A549 (cell line): Measurements from ENCODE around the gene REV1. TPM values are rescaled to one million over a fixed set of nuclear protein-coding genes. Genes with fewer than 3 reads are reported as not detected.

Source experiments
- ATAC-seq, 2 experiments: fragments of 200-7000 bp in 1 of 2; fragments of >200 bp in 1 of 2; cut with Nextera tagmentation in 1 of 2; cut with Tn5 transposase in 1 of 2; 3 replicates each; pipeline versions ENCODE4 v1.8.0 to v1.9.1; 2018 to 2020; ENCODE audit warnings: mild to moderate bottlenecking in 1 of 2, moderate library complexity in 1 of 2
- CTCF ChIA-PET: fragments of 300-600 bp; sonication (Branson Sonifier 250); formaldehyde crosslinking; extraction: SDS; loops from one replicate; lab custom pipeline; 2021; ENCODE audit warnings: antibody characterized with exemption, inconsistent platforms; lab: Yijun Ruan, JAX
- POLR2A ChIA-PET: fragments of 350-600 bp; formaldehyde crosslinking; extraction: SDS; loops from one replicate; lab custom pipeline; 2021; ENCODE audit warnings: antibody characterized with exemption, inconsistent platforms; lab: Yijun Ruan, JAX
- DNase-seq, 2 experiments: peaks; one replicate each; pipeline versions ENCODE4 v3.0.0 to v3.0.0-alpha.2; 2011 to 2016; ENCODE audit warnings: low read depth in 1 of 2, low spot score in 1 of 2
- FAIRE-seq: peaks from 2 replicates; lab custom pipeline; 2011; peaks lifted over from hg19 to GRCh38; lab: Jason Lieb, UNC
- H3K27ac ChIP-seq, 2 experiments: fragments of >200 bp; sonication (Bioruptor Twin); formaldehyde crosslinking; 3 replicates each; pipeline ENCODE4 v1.5.1; 2016 to 2017
- H3K4me1 ChIP-seq: fragments of >200 bp; sonication (Bioruptor Twin); formaldehyde crosslinking; 3 replicates; pipeline ENCODE4 v1.6.1; 2016
- H3K4me2 ChIP-seq: fragments of >200 bp; sonication (Bioruptor Twin); formaldehyde crosslinking; 3 replicates; pipeline ENCODE4 v1.6.1; 2016
- H3K4me3 ChIP-seq: fragments of >200 bp; sonication (Bioruptor Twin); formaldehyde crosslinking; 3 replicates; pipeline ENCODE4 v1.5.1; 2016
- H3K9me3 ChIP-seq: fragments of >200 bp; sonication (Bioruptor Twin); formaldehyde crosslinking; 3 replicates; pipeline ENCODE4 v1.6.1; 2016
- BHLHE40 ChIP-seq: IDR thresholded peaks from 2 replicates; pipeline ENCODE4 v1.6.1; 2012; ENCODE audit warnings: low read depth, low read length, inconsistent platforms
- CBX2 ChIP-seq: fragments of 200-600 bp; sonication (generic); IDR thresholded peaks from 2 replicates; pipeline ENCODE4 v1.6.1; 2016; ENCODE audit warnings: low read depth, mild to moderate bottlenecking, borderline replicate concordance
- CHD2 ChIP-seq: fragments of 150-350 bp; IDR thresholded peaks from 2 replicates; pipeline ENCODE4 v1.6.1; 2014; ENCODE audit warnings: low read length; ENCODE audit not compliant: partially characterized antibody
- EHF ChIP-seq: fragments of 250-450 bp; sonication (Bioruptor Pico); IDR thresholded peaks from 2 replicates; pipeline ENCODE4 v1.5.0; 2020; ENCODE audit warnings: mild to moderate bottlenecking
- EP300 ChIP-seq, 2 experiments: fragments of >200 bp; sonication (Bioruptor Twin); formaldehyde crosslinking; IDR thresholded peaks; 2 replicates in 1 of 2; 3 replicates in 1 of 2; pipeline ENCODE4 v1.6.1; 2016 to 2017
- FOSB ChIP-seq: fragments of 250-450 bp; sonication (Bioruptor Pico); IDR thresholded peaks from 2 replicates; pipeline ENCODE4 v1.5.0; 2020; ENCODE audit warnings: mild to moderate bottlenecking, moderate library complexity
- FOXS1 ChIP-seq: fragments of 250-450 bp; sonication (Bioruptor Pico); IDR thresholded peaks from 2 replicates; pipeline ENCODE4 v1.5.0; 2020; ENCODE audit warnings: mild to moderate bottlenecking, moderate library complexity
- HDAC2 ChIP-seq: fragments of 200-600 bp; sonication (generic); IDR thresholded peaks from 2 replicates; pipeline ENCODE4 v1.6.1; 2016
- HOXA7 ChIP-seq: fragments of 250-450 bp; sonication (Bioruptor Pico); IDR thresholded peaks from 2 replicates; pipeline ENCODE4 v1.5.0; 2020; ENCODE audit warnings: mild to moderate bottlenecking, moderate library complexity
- HOXB5 ChIP-seq: fragments of 250-450 bp; sonication (Bioruptor Pico); IDR thresholded peaks from 2 replicates; pipeline ENCODE4 v1.5.0; 2020; ENCODE audit warnings: mild to moderate bottlenecking, moderate library complexity
- JUN ChIP-seq, 2 experiments: fragments of >200 bp; sonication (Bioruptor Twin); formaldehyde crosslinking; IDR thresholded peaks; 2 replicates in 1 of 2; 3 replicates in 1 of 2; pipeline ENCODE4 v1.6.1; 2016 to 2017
- KDM5A ChIP-seq: fragments of 200-600 bp; sonication (generic); IDR thresholded peaks from 2 replicates; pipeline ENCODE4 v1.6.1; 2016; ENCODE audit warnings: antibody characterized with exemption, mild to moderate bottlenecking
- MYC ChIP-seq: IDR thresholded peaks from 2 replicates; pipeline ENCODE4 v1.6.1; 2012; ENCODE audit warnings: mild to moderate bottlenecking, inconsistent platforms, low read length, improper control_type of control experiment, borderline replicate concordance
- NFE2L2 ChIP-seq: fragments of 150-350 bp; conservative IDR thresholded peaks from 2 replicates; pipeline ENCODE4 v1.6.1; 2014; ENCODE audit warnings: low read length
- NPAS2 ChIP-seq: fragments of 250-450 bp; sonication (Bioruptor Pico); IDR thresholded peaks from 2 replicates; pipeline ENCODE4 v1.8.0; 2022; ENCODE audit warnings: mild to moderate bottlenecking, moderate library complexity, borderline replicate concordance
- RAD21 ChIP-seq, 2 experiments: fragments of >200 bp in 1 of 2; sonication (Bioruptor Twin) in 1 of 2; formaldehyde crosslinking in 1 of 2; IDR thresholded peaks in 1 of 2; conservative IDR thresholded peaks in 1 of 2; 2 replicates in 1 of 2; 3 replicates in 1 of 2; pipeline ENCODE4 v1.6.1; 2012 to 2018; ENCODE audit warnings: inconsistent platforms in 1 of 2
- RCOR1 ChIP-seq: fragments of 150-350 bp; IDR thresholded peaks from 2 replicates; pipeline ENCODE4 v1.6.1; 2014; ENCODE audit warnings: antibody characterized with exemption, low read length, low read depth
- RFX5 ChIP-seq: fragments of 450-650 bp; IDR thresholded peaks from 2 replicates; pipeline ENCODE4 v1.7.1; 2014; ENCODE audit warnings: antibody characterized with exemption, mild to moderate bottlenecking, moderate library complexity
- RNF2 ChIP-seq: fragments of 200-600 bp; sonication (generic); IDR thresholded peaks from 2 replicates; pipeline ENCODE4 v1.6.1; 2016; ENCODE audit warnings: low read depth, mild to moderate bottlenecking, antibody characterized with exemption, moderate library complexity, borderline replicate concordance
- SREBF2 ChIP-seq: fragments of 450-650 bp; IDR thresholded peaks from 2 replicates; pipeline ENCODE4 v1.6.1; 2014; ENCODE audit warnings: mild to moderate bottlenecking, moderate library complexity
- TFCP2L1 ChIP-seq: fragments of 250-450 bp; sonication (Bioruptor Pico); IDR thresholded peaks from 2 replicates; pipeline ENCODE4 v1.5.0; 2021; ENCODE audit warnings: mild to moderate bottlenecking
- TP53 ChIP-seq: fragments of 250-450 bp; sonication (Bioruptor Pico); IDR thresholded peaks from 2 replicates; pipeline ENCODE4 v1.5.0; 2021; ENCODE audit warnings: mild to moderate bottlenecking, moderate library complexity
- ZFP36 ChIP-seq: fragments of 450-650 bp; IDR thresholded peaks from 2 replicates; pipeline ENCODE4 v1.6.1; 2014; ENCODE audit warnings: borderline replicate concordance; ENCODE audit not compliant: partially characterized antibody
- ZSCAN20 ChIP-seq: fragments of 250-450 bp; sonication (Bioruptor Pico); IDR thresholded peaks from 2 replicates; pipeline ENCODE4 v1.8.0; 2022; ENCODE audit warnings: mild to moderate bottlenecking, moderate library complexity
- WGBS: methylation state at CpG from one replicate; pipeline ENCODE4 v1.1.6; 2017; ENCODE audit errors: missing lambda C conversion rate; 5-methylcytosine and 5-hydroxymethylcytosine counted together
- polyA plus RNA-seq, 4 experiments: library from polyadenylated mRNA; depleted of rRNA in 3 of 4; stranded (reverse); fragments of >200 nt; fragmentation: RNase III in 1 of 4; extraction: RNeasy Plus Mini Kit Qiagen cat#74134 plus additional on column Dnase treatment in 1 of 4; gene quantifications; 2 replicates in 3 of 4; 3 replicates in 1 of 4; pipeline ENCODE4 v1.2.3, GENCODE V29; 2011 to 2017
- TF ChIP-seq, protein P1 (sequence below): fragments of 250-450 bp; sonication (Bioruptor Pico); IDR thresholded peaks from 2 replicates; pipeline ENCODE4 v1.5.0; 2021; ENCODE audit warnings: mild to moderate bottlenecking, moderate library complexity, borderline replicate concordance
- TF ChIP-seq, protein P2 (sequence below): fragments of 250-450 bp; sonication (Bioruptor Pico); IDR thresholded peaks from 2 replicates; pipeline ENCODE4 v1.5.0; 2020; ENCODE audit warnings: low read depth, mild to moderate bottlenecking, moderate library complexity
- TF ChIP-seq, protein P3 (sequence below): IDR thresholded peaks from 2 replicates; pipeline ENCODE4 v1.6.1; 2012

Gene REV1
- polyA plus RNA-seq, 2 of the 4 experiments (the other 2 are of a cell fraction): 12.8 to 36.2 TPM

DNA sequence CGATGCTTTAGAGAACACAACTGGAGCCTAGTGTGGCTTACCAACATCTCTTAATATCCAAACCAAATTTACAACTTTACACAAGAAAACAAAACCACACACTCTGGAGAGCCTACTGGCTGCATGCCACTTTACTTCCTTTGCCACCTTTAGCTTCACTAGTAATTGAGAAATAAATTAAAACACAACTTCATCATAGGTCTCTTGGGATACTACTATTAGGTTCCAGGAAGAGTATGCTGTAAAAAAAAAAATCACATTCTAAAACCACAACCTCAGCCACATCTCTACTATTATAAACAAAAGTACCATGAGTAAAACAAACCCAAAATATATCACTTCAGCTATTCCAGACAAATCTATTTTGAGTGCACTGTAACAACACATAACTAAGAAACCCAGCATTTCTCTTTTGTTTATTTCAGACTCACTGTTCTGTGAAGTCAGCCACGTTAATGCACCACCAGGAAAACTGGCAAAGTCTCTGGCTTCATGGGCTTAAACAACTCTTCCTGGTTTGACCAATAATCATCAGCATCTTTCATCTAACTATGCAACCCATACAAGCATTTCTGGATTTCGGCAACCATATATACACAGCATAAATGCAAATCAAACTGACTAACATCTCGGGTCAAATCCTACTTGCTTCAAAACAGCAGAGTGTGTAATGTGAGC, 59.1 kb downstream of the REV1 start:
- ChIA-PET POLR2A (no interaction called here), CTCF (no interaction called here)
- FAIRE-seq (no peak), ATAC-seq (no peak), DNase-seq (no peak)
- Histone ChIP-seq H3K4me2 (no peak overlapping the region), H3K4me3 (no peak overlapping the region), H3K27ac (no peak overlapping the region), H3K4me1 (no peaks in the 10 kb centered on the region), H3K9me3 (no peaks in the 10 kb centered on the region)
- TF ChIP-seq, protein P1, sequence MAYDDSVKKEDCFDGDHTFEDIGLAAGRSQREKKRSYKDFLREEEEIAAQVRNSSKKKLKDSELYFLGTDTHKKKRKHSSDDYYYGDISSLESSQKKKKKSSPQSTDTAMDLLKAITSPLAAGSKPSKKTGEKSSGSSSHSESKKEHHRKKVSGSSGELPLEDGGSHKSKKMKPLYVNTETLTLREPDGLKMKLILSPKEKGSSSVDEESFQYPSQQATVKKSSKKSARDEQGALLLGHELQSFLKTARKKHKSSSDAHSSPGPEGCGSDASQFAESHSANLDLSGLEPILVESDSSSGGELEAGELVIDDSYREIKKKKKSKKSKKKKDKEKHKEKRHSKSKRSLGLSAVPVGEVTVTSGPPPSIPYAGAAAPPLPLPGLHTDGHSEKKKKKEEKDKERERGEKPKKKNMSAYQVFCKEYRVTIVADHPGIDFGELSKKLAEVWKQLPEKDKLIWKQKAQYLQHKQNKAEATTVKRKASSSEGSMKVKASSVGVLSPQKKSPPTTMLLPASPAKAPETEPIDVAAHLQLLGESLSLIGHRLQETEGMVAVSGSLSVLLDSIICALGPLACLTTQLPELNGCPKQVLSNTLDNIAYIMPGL (CRISPR knock-in tag): no peak
- TF ChIP-seq, protein P2, sequence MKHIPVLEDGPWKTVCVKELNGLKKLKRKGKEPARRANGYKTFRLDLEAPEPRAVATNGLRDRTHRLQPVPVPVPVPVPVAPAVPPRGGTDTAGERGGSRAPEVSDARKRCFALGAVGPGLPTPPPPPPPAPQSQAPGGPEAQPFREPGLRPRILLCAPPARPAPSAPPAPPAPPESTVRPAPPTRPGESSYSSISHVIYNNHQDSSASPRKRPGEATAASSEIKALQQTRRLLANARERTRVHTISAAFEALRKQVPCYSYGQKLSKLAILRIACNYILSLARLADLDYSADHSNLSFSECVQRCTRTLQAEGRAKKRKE (CRISPR knock-in tag): no peak
- no peak for TF ChIP-seq TP53 (CRISPR knock-in tag)
- TF ChIP-seq RAD21 (conservative IDR thresholded peaks at IDR 0.05 in 1 of 2, IDR thresholded peaks at IDR 0.05 in 1 of 2): no peak
- TF ChIP-seq SREBF2: no peak
- no peak for TF ChIP-seq FOSB (CRISPR knock-in tag)
- TF ChIP-seq EP300 (IDR thresholded peaks at IDR 0.05): no peak
- no peak for TF ChIP-seq NPAS2 (CRISPR knock-in tag)
- no peak for TF ChIP-seq NFE2L2
- no peak for TF ChIP-seq KDM5A
- no peak for TF ChIP-seq HOXA7
- no peak for TF ChIP-seq RCOR1
- TF ChIP-seq EHF: no peak
- TF ChIP-seq RNF2: no peak
- no peak for TF ChIP-seq ZFP36
- TF ChIP-seq MYC: no peak
- 87% methylated on average over 4 of the region's 4 CpGs for WGBS

DNA sequence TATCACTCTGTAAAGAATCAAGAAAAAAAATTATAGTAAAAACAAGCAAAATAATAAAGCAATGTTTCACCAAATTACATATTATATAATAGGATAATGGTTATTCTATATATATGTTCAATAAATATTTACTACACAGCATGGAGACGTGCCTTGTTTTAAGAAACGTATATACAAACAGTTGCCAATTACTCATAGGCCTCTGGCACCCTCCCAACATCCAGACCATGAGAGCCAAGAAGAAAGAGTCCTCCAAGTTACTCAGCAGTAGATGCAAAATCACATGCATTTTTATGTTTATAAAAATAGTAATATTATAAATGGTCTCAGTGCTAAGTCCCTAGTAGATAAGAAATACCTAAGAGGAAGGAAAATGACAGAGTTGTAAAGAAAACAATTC, 64.8 kb downstream of the REV1 start:
- Histone ChIP-seq H3K4me2 (no peak overlapping the region), H3K4me1 (peaks cover 15% of the 10 kb centered on the region), H3K27ac (no peak overlapping the region), H3K4me3 (no peak overlapping the region), H3K9me3 (no peaks in the 10 kb centered on the region)
- CTCF ChIA-PET: no interaction called here
- WGBS: 37% methylated on average over 2 of the region's 2 CpGs
- FAIRE-seq (no peak), DNase-seq (no peak), ATAC-seq (no peak)
- POLR2A ChIA-PET: no interaction called here
- TF ChIP-seq, protein P2 (CRISPR knock-in tag): no peak
- TF ChIP-seq CHD2 (no peak), HDAC2 (no peak), EP300 (IDR thresholded peaks at IDR 0.05) (no peak), CBX2 (no peak), FOXS1 (no peak), TFCP2L1 (no peak), RFX5 (no peak), BHLHE40 (no peak), HOXB5 (no peak), ZSCAN20 (CRISPR knock-in tag) (no peak), JUN (IDR thresholded peaks at IDR 0.05) (no peak), RCOR1 (no peak)
- TF ChIP-seq, protein P3, sequence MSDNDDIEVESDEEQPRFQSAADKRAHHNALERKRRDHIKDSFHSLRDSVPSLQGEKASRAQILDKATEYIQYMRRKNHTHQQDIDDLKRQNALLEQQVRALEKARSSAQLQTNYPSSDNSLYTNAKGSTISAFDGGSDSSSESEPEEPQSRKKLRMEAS: no peak
- TF ChIP-seq, protein P1 (CRISPR knock-in tag): no peak
